ENCODE results near the gene ABCA4. TPM values are rescaled to one million over a fixed set of nuclear protein-coding genes. Genes with fewer than 3 reads are reported as not detected.

Gene ABCA4
- total RNA-seq, 1 donor from 2014 or later: 1.4 TPM

DNA sequence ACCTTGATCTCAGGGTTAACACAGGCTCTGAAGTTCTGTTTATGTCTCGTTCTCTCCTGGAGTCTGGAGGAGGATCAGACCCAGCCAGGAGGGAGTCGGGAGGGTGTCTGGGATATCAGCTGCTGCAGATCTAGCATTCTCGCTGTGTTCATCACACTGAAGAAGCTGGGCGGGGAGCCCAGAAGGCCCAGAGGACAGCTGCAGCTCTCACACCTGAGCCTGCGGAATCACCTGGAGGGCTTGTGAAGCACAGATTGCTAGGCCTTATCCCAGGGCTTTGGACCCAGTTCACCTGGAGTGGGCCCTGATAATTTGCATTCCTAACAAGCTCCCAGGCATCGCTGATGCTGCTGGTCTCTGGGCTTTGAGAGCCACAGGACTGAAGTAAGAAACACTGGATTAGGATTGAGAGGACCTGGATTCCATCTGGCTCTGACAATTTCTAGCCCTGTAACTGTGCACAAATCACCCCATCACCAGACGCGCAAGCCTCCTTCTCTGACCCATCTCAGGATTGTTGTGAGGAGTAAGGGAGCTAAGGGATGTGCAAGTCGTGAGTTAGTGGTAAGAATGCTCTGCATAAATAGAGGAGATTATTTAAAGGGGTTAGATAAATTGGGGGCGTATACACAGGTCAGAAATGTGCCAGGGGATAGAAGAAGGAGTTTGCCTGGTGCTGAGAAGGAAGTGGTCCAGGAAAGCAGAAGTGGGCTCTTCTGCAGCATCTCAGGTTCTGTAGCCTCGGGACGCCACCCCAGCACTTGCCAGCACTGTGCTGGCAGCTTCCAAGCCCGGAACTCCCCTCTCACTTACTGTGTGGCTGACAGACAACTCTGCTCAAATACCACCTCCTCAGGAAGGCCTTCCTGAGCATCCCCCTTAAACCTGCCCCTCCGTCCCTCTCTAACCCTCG lies 19.1 kb downstream of the ABCA4 start:
- TF ChIP-seq, protein P1, sequence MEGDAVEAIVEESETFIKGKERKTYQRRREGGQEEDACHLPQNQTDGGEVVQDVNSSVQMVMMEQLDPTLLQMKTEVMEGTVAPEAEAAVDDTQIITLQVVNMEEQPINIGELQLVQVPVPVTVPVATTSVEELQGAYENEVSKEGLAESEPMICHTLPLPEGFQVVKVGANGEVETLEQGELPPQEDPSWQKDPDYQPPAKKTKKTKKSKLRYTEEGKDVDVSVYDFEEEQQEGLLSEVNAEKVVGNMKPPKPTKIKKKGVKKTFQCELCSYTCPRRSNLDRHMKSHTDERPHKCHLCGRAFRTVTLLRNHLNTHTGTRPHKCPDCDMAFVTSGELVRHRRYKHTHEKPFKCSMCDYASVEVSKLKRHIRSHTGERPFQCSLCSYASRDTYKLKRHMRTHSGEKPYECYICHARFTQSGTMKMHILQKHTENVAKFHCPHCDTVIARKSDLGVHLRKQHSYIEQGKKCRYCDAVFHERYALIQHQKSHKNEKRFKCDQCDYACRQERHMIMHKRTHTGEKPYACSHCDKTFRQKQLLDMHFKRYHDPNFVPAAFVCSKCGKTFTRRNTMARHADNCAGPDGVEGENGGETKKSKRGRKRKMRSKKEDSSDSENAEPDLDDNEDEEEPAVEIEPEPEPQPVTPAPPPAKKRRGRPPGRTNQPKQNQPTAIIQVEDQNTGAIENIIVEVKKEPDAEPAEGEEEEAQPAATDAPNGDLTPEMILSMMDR (IDR thresholded peaks at IDR 0.05): no peak
- no peak for ATAC-seq
- Histone ChIP-seq H3K4me1 (peaks cover under 1% of the 10 kb centered on the region), H3K27ac (no peak overlapping the region), H3K9me3 (no peaks in the 10 kb centered on the region), H3K27me3 (no peaks in the 10 kb centered on the region), H3K4me3 (no peak overlapping the region), H3K36me3 (no peaks in the 10 kb centered on the region)
- no peak for DNase-seq
- intact Hi-C loops (cut with DNase I): no loop called here

- H3K27me3 ChIP-seq: no peaks in the 10 kb centered on the region
- H3K4me1 ChIP-seq: peaks cover 4% of the 10 kb centered on the region
- no peak overlapping the region for H3K27ac ChIP-seq
- DNase-seq: no peak
- TF ChIP-seq, protein P1 (IDR thresholded peaks at IDR 0.05): no peak
- H3K9me3 ChIP-seq: no peaks in the 10 kb centered on the region
- no peak for ATAC-seq
- no peaks in the 10 kb centered on the region for H3K36me3 ChIP-seq
- intact Hi-C loops (cut with DNase I): no loop called here
- no peak overlapping the region for H3K4me3 ChIP-seq
Observed at GRCh38 chr1:94100785-94101612, 19.9 kb downstream of the ABCA4 start.

DNA sequence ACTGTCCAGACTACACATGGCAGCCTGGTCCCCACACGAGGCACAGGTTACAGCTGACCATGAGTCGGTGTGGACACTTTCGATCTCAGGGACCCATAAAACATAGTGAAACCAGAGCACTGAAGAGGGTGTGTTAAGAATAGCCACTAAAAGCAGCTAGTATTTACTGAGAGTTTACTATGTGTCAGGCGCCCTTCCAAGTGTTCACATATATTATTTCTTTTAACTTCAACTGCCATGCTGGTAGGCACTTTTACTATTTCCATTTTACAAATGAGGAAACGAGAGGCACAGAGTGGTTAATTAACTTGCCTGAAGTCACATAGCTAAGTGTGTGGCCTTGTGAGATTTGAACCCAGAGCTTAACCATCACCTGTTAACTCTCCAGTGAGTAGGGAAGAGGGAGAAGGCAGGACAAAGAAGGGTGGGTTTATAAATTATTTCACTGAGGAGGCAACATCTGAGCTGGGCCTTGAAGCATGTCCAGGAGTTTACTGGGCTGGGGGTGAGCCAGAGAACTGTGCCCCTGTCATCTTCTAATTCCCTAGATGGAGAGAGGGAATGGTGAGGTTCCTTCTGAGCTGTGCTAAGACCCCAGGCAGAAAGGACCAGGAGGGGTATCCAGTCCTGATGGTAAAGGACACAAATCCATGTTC lies 20.7 kb downstream of the ABCA4 start:
- Histone ChIP-seq H3K9me3 (no peaks in the 10 kb centered on the region), H3K4me3 (no peak overlapping the region), H3K36me3 (no peaks in the 10 kb centered on the region), H3K27me3 (no peaks in the 10 kb centered on the region), H3K27ac (no peak overlapping the region), H3K4me1 (peaks cover 11% of the 10 kb centered on the region)
- DNase-seq: no peak
- ATAC-seq: no peak
- TF ChIP-seq, protein P1 (IDR thresholded peaks at IDR 0.05): no peak
- intact Hi-C loops (cut with DNase I): no loop called here

DNA sequence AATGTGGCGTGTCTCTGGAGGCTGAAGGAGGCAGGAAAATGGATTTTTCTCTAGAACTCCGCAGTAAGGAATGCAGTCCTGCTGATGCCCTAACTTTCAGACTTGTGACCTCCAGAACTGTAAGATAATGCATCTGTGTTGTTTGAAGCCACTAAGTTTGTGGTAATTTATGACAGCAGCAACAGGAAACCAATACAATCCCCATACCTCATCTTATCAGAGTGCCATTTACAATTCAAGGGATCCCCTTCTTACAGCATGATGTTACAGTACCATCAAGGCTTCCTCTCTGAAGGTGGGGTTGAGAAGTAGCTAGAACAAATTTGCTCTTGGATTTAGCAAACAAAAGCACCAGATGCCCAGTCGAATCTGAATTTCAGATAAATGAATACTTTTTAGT lies 21.6 kb downstream of the ABCA4 start:
- H3K4me3 ChIP-seq: no peak overlapping the region
- H3K9me3 ChIP-seq: no peaks in the 10 kb centered on the region
- ATAC-seq (no peak), DNase-seq (no peak)
- intact Hi-C loops (cut with DNase I): no loop called here
- no peaks in the 10 kb centered on the region for H3K36me3 ChIP-seq
- H3K27ac ChIP-seq: no peak overlapping the region
- peaks cover 19% of the 10 kb centered on the region for H3K4me1 ChIP-seq
- TF ChIP-seq, protein P1 (IDR thresholded peaks at IDR 0.05): no peak
- H3K27me3 ChIP-seq: no peaks in the 10 kb centered on the region

DNA sequence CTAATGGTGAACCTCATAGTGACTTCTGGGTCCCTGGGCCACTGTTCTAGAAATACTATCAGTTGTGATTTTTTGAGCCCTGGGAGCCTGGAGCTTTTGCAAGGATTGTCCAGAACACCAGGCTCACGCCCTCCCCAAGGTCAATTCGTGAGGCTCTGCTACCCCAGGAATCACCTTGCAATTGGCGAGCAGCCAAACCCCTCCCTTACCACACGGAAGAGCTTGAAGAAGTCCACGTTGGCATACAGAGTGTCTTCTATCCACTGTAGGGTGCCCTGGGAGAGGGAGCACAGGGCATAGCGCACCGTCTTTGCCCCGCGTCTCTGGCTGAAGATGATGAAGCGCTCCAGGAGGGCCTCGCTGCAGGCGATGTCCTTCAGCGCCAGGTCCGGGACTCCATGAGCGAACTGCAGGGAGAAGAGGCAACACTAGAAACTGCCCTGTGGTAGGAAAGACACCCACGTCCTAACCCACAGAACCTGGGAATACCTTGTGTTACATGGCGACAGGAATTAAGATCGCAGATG lies 22.3 kb downstream of the ABCA4 start:
- Histone ChIP-seq H3K4me3 (no peak overlapping the region), H3K27ac (no peak overlapping the region), H3K36me3 (no peaks in the 10 kb centered on the region), H3K27me3 (no peaks in the 10 kb centered on the region), H3K4me1 (peaks cover 25% of the 10 kb centered on the region), H3K9me3 (no peaks in the 10 kb centered on the region)
- TF ChIP-seq, protein P1 (IDR thresholded peaks at IDR 0.05): no peak
- ATAC-seq (no peak), DNase-seq (no peak)
- intact Hi-C loops (cut with DNase I): no loop called here
